ENCODE measurements around the gene WNT6.
A peak's percentile ranks its signal among the peaks of the same experiment; 100 is the strongest.
"Not testable (repeated sequence)": the region's sequence is repeated elsewhere in the genome, so short reads cannot be mapped to it uniquely, and the experiment has no call there.

The WNT6 gene

DNA sequence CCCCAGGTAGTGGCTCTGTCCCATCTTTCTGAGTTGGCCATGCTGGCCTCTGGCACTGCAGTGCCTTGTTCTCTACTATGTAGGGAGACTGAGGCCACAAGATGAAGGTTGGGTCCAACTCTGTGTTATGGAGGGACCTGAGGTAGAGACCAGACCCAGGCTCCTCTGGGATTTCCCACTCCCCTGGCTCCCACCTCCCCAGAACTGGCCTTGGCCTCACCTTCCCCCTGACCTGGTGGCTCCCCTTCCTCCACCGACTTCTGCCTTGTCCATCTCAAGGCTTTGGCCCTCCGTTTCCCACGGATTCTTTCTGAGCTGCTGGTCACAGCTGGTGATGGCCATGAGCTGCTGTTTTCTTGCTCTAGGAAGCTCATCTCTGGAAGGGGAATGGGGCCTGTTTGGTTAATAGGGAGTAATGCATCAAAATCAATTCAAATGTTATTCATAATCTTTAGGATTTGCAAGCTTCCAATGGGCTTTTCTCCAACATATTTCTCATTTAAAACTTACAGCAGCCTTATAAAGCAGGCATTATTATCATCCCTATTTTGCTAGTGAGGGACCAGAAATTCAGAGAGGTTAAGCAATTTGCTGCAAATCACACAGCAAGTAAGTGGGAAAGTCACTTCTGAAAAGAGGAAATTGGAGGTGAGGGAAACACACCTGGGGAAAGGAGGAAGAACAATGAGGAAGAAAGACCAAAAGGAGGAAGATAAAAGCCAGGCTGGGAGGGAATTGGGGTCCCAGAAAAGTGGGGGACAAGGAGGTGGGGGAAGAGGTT, 28.9 kb upstream of the WNT6 start:
- DNase-seq: no peak

DNA sequence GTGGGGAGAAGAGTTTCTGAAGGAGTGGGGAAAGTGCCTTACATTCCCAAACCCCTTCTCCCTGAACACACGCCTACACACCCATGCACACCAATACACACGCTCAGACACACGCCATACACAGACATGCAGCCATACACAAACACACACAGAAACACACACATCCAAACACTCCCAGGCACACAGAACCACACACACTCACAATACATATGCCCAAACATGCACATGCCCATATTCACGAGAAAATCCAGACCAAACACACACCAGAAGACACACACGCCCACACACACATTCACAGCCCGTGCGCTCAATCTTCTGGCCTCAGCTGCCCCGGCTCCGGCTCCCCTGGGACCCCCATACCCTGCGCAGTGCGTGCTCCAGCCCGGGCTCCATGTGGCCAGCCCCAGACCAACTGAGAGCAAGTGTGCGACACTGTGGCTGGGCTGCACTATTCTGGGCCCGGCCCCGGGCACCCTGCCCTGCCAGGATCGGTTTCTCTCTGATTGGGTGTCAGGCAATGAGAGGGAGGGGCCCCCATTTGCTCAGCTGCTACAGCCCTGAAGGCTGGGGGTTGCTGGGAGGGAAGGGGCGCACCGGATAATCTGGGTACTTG, 28.1 kb upstream of the WNT6 start, which contains the start of gene PRKAG3:
Gene PRKAG3 (minus strand): TSS at position 426 of the 613 bp plus-strand sequence.
- DNase-seq: no peak

DNA sequence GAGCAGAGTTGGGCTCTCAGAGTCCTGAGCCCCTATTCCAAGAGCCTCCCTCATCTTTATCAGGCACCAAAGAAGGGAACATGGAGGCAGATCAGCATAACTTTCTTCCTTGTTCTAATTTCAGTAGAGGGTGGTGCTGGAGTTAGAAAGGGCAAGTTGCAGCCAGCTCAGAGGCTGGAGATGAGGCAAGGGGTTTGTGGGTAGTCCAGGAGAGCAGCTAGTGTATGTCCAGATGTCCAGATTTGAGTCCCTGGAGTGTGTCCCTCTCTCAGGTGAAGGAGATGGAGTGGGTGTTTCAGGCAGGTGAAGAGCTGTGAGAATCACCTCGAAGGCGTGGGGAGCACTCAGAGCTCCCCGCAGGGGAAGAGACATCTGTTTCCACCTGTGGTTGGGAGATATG, 27.5 kb upstream of the WNT6 start:
- no peak for DNase-seq

DNA sequence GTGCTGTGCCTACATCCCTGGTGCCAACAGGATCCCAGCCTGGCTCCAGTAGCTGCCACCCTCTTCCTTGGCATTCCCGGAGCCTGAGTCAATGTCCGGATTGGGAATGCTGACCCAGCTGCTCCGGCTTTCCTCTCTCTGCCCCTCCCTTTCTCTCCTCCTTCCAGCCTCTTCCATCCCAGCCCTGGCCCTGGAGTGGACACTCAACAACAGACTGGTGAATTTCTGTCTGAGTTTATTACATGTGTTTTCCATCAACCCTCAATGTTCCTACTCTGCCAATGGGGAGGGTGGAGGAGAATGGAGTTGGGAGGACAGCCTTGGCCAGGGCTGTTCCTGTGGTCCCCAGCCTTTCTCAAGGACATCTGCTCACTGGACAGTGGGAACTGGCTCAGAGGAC, 27.1 kb upstream of the WNT6 start:
- DNase-seq: no peak

DNA sequence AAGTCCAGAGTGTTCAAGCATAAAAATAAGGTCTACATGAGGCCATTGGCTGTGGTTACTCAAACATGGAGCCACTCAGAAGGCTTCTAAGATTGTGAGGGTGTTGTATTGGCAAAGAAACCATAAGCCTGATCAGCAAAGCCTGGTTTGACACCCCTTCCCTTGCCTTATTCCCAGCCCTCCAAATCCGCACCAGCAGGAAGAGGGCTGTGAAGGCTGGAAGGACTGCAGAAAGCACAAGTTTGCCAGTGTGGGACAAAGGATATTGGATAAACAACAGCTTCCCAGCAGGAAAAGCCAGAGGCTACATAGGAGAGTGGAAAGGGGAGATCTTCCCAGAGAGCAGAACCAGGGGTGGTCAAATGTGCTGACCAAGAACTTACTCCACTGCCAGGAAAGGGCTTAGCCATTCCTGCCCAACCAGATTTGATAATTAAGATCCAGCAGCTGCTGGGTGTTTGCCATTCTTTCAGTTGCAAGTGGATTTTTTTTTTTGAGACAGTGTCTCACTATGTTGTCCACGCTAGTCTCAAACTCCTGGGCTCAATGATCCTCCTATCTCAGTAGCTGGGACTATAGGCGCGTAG, 26.5 kb upstream of the WNT6 start:
- no peak for DNase-seq

DNA sequence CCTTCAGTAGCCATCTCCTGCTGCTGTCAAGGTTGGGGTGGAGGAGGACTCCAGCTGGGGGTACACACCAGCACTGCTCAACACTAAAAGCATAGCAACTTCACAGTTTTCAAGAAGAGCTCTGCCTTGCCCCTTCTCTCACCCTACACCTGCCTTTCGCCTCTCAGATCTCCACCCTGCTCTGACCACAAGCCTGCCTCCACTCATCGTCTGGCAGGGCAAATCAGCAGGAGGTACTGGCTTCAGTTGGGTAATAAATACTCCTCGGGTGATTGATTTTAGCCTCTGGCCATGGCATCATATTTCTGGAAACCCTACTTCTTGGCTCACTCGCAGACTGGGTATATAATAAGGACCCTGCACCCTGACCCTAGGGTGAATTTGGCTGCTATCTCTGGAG, 24.9 kb upstream of the WNT6 start:
- DNase-seq: no peak

DNA sequence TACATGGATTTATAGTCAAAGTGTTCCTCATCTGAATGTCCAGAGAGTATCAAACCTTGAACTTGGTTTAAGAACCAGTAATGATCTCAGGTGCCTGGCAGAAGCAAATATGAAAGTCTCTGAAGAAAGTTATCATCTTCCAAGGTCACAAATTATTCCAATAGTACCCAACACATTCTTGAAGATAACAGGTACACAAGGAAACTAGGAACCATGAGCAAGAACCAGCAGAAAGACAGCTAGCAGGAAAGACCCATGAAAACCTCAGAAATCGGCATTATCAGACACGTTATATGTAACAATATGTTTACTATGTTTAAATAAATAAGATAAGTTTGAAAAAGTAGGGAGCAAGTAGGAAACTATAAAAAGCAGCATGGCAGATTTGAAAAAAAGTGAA, 22.1 kb upstream of the WNT6 start:
- DNase-seq: no peak

DNA sequence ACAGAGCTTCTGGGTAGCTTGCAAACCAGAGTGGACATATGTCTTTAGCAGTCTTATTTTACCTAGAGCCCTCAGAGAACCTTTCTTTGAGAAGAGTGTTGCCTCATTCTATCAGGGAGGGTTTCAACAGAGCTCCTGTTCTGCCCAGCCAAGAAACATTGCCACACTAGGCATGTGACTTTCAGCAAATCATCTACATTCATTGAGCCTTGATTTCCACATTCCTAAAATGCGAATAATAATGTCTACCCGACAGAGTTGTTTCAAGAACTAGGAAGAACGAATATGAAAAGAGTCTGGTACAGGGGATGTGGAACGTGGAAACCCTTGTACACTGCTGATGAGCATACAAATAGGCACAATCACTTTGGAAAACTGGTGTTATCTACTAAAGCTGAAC, 20.2 kb upstream of the WNT6 start:
- DNase-seq: no peak

DNA sequence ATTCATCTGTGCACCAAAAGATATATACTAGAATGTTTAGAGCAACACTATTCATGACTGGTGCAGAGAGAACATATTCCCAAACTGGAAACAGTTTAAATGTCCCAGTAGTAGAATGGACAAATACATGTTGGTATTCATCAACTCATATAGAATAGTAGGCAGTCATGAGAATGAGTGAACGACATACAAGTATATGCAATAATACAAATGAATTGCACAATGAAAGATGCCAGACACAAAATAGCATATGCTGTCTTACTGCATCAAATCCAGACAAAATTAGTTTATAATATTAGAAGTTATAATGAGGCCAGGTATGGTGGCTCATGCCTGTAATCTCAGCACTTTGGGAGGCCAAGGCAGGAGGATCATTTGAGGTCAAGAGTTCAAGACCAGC, 19.7 kb upstream of the WNT6 start:
- no peak for DNase-seq

DNA sequence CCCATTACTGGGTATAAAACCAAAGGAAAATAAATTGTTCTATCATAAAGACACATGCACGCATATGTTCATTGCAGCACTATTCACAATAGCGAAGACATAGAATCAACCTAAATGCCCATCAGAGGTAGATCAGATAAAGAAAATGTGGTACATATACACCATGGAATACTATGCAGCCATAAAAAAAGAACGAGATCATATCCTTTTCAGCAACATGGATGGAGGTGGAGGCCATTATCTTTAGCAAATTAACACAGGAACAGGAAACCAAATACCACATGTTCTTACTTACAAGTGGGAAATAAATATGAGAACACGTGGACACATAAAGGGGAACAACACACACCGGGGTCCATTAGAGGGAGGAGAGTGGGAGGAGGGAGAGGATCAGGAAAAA, 15.3 kb upstream of the WNT6 start:
- DNase-seq: not testable (repeated sequence)

DNA sequence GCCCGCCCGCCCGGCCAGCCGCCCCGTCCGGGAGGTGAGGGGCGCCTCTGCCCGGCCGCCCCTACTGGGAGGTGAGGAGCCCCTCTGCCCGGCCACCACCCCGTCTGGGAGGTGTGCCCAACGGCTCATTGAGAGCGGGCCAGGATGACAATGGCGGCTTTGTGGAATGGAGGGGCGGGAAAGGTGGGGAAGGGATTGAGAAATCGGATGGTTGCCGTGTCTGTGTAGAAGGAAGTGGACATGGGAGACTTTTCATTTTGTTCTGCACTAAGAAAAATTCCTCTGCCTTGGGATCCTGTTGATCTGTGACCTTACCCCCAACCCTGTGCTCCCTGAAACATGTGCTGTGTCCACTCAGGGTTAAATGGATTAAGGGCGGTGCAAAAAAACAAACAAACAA, 12.6 kb upstream of the WNT6 start:
- not testable (repeated sequence) for DNase-seq

DNA sequence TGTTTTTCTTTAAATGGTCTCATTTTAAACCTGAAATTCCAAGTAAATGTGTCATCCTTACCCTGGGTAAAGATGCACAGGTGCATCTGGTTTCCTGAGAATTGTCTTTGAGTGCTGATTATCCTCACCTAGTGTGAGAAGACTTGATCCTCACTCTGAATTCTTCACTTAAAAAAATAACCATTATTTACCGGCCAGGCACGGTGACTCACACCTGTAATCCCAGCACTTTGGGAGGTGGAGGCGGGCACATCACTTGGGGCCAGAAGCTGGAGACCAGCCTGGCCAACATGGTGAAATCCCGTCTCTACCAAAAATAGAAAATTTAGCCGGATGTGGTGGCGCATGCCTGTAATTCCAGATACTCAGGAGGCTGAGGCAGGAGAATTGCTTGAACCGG, 9.9 kb upstream of the WNT6 start:
- DNase-seq: no peak

DNA sequence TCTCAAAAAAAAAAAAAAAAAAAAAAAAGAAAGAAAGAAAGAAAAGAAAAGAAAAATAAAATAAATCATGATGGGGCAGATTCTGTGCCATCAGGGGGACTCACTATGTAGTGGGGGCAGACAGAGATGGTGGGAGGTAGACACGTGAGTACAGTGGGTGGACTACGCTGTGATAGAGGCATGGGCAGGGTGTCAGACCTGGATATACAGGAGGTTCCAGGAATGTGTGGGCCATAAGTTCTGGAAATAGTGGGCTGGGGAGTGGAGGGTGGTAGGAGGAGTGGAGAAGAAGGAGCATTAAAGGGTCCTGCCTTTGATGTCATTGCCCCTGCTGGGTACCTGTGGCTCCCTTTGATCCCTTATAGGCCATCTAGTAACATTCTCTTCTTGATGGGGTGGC, 8.8 kb upstream of the WNT6 start:
- DNase-seq: no peak

DNA sequence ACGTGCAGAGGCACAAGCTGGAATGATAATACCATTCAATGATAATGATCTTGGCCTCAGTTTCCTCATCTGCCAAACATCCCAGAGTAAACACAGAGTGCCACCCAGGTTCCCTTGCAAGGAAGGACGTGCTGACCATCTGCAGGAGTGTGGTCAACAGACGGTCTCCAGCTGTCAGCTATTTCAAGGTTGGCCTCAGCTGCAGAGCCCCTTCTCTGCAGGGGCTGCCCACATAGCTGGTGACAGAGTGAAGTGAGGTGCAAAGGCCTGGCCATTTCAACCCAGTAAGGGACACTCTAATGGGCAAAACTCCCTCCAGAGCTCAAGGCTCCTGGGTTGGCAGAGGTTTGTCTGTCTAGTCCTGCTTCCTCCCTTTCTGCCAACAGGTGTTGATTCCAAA, 8.3 kb upstream of the WNT6 start:
- no peak for DNase-seq

DNA sequence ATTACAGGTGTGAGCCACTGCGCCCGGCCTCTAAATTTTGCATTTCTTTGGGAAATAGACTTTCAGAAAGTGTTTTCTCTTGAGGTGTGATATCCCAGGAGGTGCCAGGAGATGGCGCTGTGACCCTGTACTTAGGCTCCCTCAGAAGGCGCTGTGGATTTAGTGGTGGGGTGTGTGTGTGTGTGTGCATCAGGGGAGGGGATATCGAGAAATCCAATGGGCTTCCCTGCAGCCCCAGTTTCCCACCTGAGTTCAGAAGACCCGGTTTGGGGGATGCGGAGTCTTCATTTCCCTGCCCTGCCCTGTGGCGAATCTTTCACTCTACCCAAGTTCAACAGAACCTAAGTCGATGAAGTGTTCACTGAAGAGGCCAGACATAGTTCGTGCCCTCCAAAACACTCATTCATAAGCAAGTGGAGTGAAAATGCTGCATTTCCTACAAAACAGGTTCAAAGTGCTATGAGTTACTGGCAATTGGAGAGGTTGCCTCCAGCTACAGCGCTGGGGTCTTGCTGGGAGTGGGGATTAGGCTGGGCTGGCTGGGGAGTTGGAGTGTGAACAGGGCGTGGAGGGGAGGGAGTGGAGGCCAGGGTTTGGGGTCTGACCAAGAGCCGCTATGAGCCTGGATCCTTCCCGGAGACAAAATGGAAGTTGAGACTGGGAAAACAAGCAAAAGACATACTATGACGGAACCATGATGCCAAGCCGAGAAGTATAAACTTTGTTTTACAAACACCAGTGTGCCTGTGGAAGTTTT, 6.5 kb upstream of the WNT6 start:
- peak; percentile 42 to 68 (median 45) for DNase-seq

DNA sequence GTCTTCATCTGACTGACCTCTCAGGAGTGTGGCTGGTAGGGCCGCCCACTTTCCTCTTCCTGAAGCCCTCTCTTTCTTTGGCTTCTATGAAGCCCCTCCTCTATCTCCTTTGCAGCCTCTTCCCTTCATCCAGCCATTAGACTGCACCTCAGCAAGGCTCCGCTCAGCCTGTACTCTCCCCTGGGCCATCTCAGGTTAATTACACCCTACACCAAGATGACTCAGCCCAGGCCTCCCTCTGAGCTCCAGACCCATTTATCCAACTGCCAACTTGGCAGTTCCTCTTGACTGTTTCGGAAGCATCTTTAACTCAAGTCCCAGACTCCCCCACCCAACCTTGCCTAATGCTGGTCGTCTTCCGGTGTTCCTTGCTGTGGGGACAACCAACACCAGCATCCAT, 5.8 kb upstream of the WNT6 start:
- DNase-seq: no peak

DNA sequence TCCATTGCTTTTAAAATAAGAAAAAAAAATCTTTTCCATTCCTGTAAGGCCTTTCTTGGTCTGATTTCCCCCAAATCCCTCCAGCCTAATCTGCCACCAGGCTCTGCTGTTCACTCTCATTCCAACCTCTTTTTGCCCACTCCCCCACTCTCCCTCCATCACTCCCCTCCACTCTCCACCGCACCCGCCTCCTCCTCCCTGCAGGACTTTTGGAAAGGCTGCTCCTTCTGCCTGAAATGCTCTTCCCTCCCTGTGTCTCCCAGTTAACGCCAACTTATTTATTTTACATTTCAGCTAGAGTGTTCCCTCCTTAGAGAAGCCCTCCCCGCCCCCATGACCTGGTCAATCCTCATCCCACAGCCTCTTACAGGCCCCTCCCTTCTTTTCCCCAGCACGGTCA, 4.7 kb upstream of the WNT6 start:
- no peak for DNase-seq

DNA sequence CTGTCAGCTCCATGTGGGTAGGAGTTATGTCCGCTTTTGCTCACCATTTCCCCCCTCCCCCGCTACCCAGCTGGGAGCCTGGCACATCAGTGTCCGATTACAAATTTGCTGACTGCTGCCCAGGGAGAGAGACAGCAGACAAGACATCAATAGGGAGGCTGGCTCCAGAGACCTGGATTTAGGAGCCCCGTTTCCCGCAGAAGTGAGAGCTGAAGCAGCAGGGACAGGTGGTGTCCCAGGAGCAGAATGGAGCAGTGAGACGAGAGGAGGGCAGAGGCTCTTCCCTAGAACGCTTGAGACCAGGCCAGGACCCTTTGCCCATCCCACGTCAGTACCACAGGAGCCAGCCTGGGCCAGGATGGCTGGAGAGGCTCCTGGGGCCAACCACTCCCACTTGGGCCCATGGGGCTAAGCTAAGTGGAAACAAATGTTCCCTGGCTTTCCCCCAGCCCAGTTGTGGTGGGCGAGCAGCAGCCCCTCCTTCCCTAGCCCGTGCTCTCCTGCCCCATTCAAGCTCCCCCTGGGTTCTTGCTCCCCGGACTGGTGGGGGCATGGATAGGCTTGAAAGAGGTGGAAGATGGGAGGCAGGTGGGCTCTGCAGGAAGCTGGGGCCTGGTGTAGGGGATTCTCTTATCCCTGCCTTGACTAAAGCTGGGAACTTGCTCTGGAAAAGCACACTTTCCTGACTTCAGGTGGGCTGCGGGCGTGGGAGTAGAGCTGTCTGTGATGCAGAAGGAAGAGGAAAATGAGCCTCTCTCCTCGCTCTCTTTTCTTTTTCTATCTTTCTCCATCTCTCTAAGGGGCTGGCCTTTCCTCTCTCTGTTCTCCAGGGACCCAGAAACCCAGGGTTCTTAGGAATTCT, 4.1 kb upstream of the WNT6 start:
- no peak for DNase-seq

DNA sequence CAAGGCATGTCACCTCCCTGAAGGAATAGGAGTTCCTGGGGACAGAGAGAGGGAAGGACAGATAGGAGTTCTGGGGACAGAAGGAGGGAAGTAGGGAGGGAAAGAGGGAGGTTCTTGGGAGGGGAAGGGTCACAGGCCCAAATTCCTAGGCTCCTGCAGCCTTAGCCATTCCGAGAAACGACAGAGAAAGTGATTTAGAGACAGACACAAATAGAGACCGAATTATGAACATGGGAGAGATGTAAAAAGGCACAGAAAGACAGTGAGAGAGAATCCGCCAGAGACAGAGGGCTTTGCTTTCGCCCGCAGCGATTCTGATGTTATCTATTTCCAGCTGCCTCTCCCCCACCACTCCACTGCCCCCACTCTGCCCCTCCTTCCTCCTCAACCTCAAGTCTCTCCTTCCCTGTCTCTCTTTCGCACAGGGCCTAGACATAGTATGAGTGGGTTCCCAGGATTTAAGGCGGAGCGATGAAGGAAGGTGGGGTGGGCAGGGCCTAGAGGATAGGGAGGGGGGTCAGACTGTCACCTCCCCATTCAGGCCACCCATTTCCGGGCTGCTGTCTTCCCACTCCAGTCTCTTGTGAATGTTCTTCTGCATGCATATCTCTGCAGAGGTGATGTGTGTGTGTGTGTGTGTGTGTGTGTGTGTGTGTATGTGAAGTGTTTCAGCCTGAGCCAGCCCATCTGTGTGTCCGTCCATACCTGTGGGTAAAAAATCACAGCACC, 3.3 kb upstream of the WNT6 start:
- no peak for DNase-seq

DNA sequence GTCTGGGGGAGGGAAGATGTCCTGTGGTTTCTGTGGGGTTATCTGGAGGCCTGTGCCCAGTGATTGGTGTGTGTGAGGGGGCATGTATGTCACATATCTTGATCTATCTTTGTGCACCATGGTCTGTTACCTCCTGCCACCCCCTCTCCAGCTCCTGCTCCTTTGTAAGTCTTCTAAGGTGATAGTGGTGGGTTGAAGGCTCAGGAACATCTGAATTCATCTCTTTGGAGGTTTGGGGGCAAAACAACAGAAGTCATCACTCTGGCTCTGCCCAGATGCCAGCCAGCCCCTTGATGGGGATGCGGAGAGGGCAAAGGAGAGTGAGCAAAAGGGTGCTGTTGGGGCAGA, 2.7 kb upstream of the WNT6 start:
- DNase-seq: no peak

DNA sequence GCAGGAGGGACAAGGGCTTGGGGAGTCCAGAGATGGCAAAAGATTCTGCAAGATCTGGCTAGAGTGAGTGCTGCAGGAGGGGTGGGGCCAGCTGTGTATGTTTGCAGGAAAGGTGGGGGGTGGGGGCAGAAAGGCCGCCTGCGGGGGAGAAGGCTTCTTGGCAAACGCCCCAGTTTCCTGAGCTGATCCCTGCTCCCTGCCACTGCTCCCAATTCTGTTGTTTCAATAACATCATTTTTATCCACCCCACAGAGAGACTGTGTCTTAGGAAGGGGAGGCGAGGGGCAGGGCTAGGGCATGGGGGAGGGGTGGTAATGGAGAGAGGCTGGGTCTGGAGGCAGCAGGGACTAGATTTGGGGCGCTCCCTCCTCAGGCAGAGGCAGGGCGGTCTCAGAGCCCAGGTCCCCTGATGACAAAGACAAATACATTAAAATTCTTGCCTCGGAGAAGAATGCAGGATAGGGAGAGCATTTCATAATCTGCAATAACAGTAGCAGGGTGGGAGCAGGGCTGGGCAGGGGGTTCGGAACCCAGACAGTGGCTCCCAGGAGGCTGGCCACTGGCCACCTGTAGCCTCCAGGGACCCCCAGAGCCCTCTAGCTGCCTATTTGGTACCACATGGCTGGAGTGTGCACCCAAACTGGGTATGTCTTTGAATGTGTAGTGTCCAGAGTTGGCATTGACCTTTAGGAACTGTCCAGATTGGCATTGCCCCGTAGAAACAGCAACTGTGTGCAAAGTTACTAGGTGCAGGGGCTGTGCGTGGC, 2.1 kb upstream of the WNT6 start:
- no peak for DNase-seq
